Osteocyte (in vitro differentiated cells): ENCODE data around the gene ASB3. TPM values are rescaled to one million over a fixed set of nuclear protein-coding genes. Genes with fewer than 3 reads are reported as not detected.
"Not testable (repeated sequence)": the region's sequence is repeated elsewhere in the genome, so short reads cannot be mapped to it uniquely, and the experiment has no call there.

Source experiments
- DNase-seq: peaks from one replicate; pipeline ENCODE4 v3.0.0; 2021; ENCODE audit warnings: mixed read lengths; ENCODE audit not compliant: unreplicated experiment; ENCODE audit errors: extremely low spot score
- H3K27ac Mint-ChIP-seq: one replicate; pipeline ENCODE4 v1.8.0; 2021; ENCODE audit warnings: mild to moderate bottlenecking, mixed read lengths; ENCODE audit not compliant: unreplicated experiment
- H3K27me3 Mint-ChIP-seq: one replicate; pipeline ENCODE4 v1.8.0; 2021; ENCODE audit warnings: mixed read lengths; ENCODE audit not compliant: unreplicated experiment
- H3K36me3 Mint-ChIP-seq: one replicate; pipeline ENCODE4 v1.8.0; 2021; ENCODE audit warnings: mixed read lengths; ENCODE audit not compliant: unreplicated experiment
- H3K4me1 Mint-ChIP-seq: one replicate; pipeline ENCODE4 v1.8.0; 2021; ENCODE audit warnings: mixed read lengths; ENCODE audit not compliant: unreplicated experiment
- H3K4me3 Mint-ChIP-seq: one replicate; pipeline ENCODE4 v1.8.0; 2021; ENCODE audit warnings: mild to moderate bottlenecking, moderate library complexity, mixed read lengths; ENCODE audit not compliant: unreplicated experiment
- H3K9me3 Mint-ChIP-seq: one replicate; pipeline ENCODE4 v1.8.0; 2021; ENCODE audit warnings: mixed read lengths; ENCODE audit not compliant: unreplicated experiment
- total RNA-seq: library from RNA; stranded (reverse); gene quantifications from 2 replicates; pipeline ENCODE4 v1.2.1, GENCODE V29; 2021
- TF ChIP-seq, protein P1 (sequence below): fragments of 200-600 bp; sonication (generic); IDR thresholded peaks from 2 replicates; pipeline ENCODE4 v1.5.0; 2021; ENCODE audit warnings: antibody characterized with exemption, mild to moderate bottlenecking, moderate library complexity

ASB3 gene
- total RNA-seq, 1 donor from 2014 or later, result 21.8 TPM

DNA sequence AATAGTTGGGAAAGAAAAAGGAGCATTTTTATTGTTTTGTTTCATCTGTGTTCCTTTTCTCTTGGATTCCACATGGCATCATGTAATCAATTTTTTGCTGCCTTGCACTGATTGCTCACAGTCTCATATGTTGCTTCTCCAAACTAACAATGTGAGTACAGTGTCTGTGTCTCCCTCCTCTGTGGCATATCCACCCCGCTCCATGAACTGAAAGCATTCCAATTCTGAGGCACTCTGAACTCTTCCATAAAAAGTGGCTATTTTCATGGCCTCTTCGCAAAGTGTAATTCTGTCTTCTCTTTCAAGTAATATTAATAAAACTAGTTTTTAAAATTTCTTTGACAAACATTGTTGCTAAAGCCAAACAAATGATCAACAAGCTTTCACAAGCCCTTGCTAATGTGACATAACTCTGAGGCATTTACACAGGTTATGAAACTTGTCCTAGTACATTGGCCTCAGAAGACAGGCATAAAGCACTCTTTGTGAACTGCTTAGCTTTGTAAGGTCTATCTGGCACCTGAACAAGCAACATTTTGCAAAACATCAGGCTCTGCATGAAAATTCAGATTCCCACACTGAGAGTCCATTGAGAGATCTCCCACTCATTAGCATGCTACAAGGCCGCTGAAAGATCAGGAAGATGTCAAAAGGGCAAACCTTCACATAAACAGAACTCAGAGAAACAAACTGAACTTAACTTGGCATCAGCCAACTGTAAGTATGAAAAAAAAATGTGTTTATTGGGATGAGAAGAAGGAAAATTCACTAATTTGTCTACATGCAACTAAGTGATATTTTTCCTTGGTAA is 40.0 kb upstream of the ASB3 start:
- no peaks in the 10 kb centered on the region for H3K27me3 Mint-ChIP-seq
- TF ChIP-seq, protein P1, sequence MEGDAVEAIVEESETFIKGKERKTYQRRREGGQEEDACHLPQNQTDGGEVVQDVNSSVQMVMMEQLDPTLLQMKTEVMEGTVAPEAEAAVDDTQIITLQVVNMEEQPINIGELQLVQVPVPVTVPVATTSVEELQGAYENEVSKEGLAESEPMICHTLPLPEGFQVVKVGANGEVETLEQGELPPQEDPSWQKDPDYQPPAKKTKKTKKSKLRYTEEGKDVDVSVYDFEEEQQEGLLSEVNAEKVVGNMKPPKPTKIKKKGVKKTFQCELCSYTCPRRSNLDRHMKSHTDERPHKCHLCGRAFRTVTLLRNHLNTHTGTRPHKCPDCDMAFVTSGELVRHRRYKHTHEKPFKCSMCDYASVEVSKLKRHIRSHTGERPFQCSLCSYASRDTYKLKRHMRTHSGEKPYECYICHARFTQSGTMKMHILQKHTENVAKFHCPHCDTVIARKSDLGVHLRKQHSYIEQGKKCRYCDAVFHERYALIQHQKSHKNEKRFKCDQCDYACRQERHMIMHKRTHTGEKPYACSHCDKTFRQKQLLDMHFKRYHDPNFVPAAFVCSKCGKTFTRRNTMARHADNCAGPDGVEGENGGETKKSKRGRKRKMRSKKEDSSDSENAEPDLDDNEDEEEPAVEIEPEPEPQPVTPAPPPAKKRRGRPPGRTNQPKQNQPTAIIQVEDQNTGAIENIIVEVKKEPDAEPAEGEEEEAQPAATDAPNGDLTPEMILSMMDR, result no peak
- H3K27ac Mint-ChIP-seq, result no peak overlapping the region
- no peak for DNase-seq
- H3K4me1 Mint-ChIP-seq, result no peaks in the 10 kb centered on the region
- H3K9me3 Mint-ChIP-seq, result peaks cover 7% of the 10 kb centered on the region
- no peak overlapping the region for H3K4me3 Mint-ChIP-seq
- H3K36me3 Mint-ChIP-seq, result peaks cover 2% of the 10 kb centered on the region

DNA sequence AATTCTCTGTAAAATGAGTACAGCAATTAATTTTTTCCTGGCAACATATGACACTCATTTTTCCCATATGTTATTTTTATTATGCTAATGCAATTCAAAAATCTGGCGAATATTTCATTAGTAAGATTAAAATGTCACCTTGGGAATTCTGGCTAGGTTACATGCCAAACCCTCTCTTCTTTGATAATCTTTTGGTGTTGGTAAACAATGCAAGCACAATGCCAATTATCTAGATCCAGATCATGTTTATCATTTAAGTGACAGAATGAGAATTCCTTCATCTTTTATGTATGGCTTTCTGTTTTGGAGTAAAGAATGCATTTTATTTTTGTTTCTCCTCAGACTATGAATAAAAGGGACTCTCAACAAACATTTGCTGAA is 39.3 kb upstream of the ASB3 start:
- peaks cover 2% of the 10 kb centered on the region for H3K36me3 Mint-ChIP-seq
- no peak overlapping the region for H3K4me3 Mint-ChIP-seq
- no peak overlapping the region for H3K27ac Mint-ChIP-seq
- H3K27me3 Mint-ChIP-seq, result no peaks in the 10 kb centered on the region
- H3K9me3 Mint-ChIP-seq, result peaks cover 7% of the 10 kb centered on the region
- DNase-seq, result no peak
- TF ChIP-seq, protein P1, result no peak
- H3K4me1 Mint-ChIP-seq, result no peaks in the 10 kb centered on the region

DNA sequence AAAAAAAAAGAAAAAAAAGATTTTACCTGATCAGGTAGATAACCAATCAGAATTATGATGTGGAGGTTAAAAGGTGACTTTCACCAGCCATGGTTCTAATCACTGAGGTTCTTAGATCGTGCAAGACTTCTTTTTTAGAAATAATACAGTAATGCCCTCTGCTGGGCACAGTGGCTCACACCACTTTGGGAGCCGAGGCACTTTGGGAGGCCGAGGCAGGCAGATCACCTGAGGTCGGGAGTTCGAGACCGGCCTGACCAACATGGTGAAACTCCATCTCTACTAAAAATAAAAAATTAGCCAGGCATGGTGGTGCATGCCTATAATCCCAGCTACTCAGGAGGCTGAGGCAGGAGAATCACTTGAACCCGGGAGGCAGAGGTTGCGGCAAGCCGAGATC is 36.9 kb upstream of the ASB3 start:
- not testable (repeated sequence) for H3K4me1 Mint-ChIP-seq, H3K36me3 Mint-ChIP-seq, DNase-seq, H3K27ac Mint-ChIP-seq, H3K27me3 Mint-ChIP-seq, H3K4me3 Mint-ChIP-seq, H3K9me3 Mint-ChIP-seq

DNA sequence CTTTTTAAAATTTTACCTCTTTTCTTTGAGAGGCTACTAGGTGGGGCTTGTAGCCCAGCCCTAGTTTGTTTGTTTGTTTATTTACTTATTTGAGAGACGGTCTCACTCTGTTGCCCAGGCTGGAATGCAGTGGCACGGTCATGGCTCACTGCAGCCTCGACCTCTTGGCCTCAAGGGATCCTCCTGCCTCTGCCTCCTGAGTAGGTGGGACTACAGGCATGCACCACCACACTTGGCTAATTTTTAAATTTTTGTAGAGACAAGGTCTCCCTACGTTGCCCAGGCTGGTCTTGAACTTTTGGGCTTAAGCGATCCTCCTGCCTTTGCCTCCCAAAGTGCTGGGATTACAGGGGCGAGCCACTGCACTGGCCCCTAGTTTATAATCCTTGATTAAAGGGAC is 35.1 kb upstream of the ASB3 start:
- Mint-ChIP-seq H3K27ac (no peak overlapping the region), H3K27me3 (no peaks in the 10 kb centered on the region), H3K4me1 (no peaks in the 10 kb centered on the region), H3K9me3 (no peaks in the 10 kb centered on the region), H3K36me3 (peaks cover 21% of the 10 kb centered on the region), H3K4me3 (no peak overlapping the region)
- TF ChIP-seq, protein P1, result no peak
- no peak for DNase-seq

DNA sequence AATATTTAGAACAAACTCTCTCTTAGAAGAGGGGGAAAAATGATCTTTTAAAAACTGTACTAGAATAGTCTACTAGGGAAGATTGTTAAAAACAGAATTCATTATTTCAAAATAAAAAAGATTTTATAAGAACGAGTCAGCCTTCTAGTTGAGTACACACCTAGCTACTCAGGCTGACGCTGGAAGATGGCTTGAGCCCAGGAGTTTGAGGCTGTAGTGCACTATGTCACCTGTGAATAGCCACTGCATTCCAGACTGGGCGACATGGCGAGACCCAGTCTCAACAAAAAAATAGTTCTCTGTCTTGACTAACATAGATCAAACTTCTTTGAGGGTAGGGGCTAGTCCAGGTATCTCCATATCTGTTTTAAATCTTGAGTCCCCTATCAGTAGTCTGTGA is 34.0 kb upstream of the ASB3 start:
- H3K4me3 Mint-ChIP-seq, result no peak overlapping the region
- H3K9me3 Mint-ChIP-seq, result no peaks in the 10 kb centered on the region
- no peak for DNase-seq
- H3K27me3 Mint-ChIP-seq, result no peaks in the 10 kb centered on the region
- TF ChIP-seq, protein P1, result no peak
- H3K36me3 Mint-ChIP-seq, result peaks cover 27% of the 10 kb centered on the region
- no peak overlapping the region for H3K27ac Mint-ChIP-seq
- no peaks in the 10 kb centered on the region for H3K4me1 Mint-ChIP-seq
